HCT116 (cell line): ENCODE measurements around the gene NFE2. TPM values are rescaled to one million over a fixed set of nuclear protein-coding genes. Genes with fewer than 3 reads are reported as not detected.

Source experiments
- ATAC-seq: fragments of 200-7000 bp; cut with Tn5 transposase; 2 replicates; pipeline ENCODE4 v1.9.1; 2020; ENCODE audit warnings: mild to moderate bottlenecking, moderate library complexity
- BruUV-seq: library from RNA; stranded (reverse); fragments of 400-500 nt; replicated peaks from 2 replicates; lab custom pipeline; 2021; lab: Mats Ljungman, UMichigan
- CTCF ChIA-PET: fragments of 300-600 bp; sonication (Branson Sonifier 250); formaldehyde crosslinking; loops from one replicate; lab custom pipeline; 2021; ENCODE audit warnings: antibody characterized with exemption; lab: Charles Lee
- POLR2A ChIA-PET: fragments of 300-600, 350-600 bp; sonication (Branson Sonifier 250); formaldehyde crosslinking; loops from one replicate; lab custom pipeline; 2021; ENCODE audit warnings: antibody characterized with exemption; lab: Charles Lee
- RAD21 ChIA-PET, 2 experiments: fragments of 300-600 bp; sonication (Branson Sonifier 250); formaldehyde crosslinking; loops; one replicate each; lab custom pipeline; 2023; ENCODE audit warnings: low total read pairs in 2 of 2; ENCODE audit not compliant: uncharacterized antibody in 2 of 2, unreplicated experiment in 2 of 2, low non-redundant PET in 1 of 2; lab: Charles Lee
- DNase-seq: peaks from one replicate; pipeline ENCODE4 v3.0.0-alpha.2; 2010; ENCODE audit warnings: low read depth, low spot score
- H2AFZ ChIP-seq: fragments of 200-600 bp; shearing (Covaris generic), sonication (generic); 2 replicates; pipeline ENCODE4 v1.6.1; 2017; ENCODE audit warnings: low read depth, mixed run types, mixed read lengths, antibody characterized with exemption, low read length; ENCODE audit not compliant: poor library complexity, severe bottlenecking
- H3K27ac ChIP-seq: 2 replicates; pipeline ENCODE4 v1.5.1; 2012; ENCODE audit warnings: low read depth, low read length
- H3K27me3 ChIP-seq: fragments of 200-600 bp; sonication (generic); 2 replicates; pipeline ENCODE4 v1.6.1; 2016; ENCODE audit warnings: mixed run types, low read length, mixed read lengths; ENCODE audit not compliant: insufficient read depth
- H3K36me3 ChIP-seq, 2 experiments: fragments of 200-500 bp in 1 of 2; fragments of 200-600 bp in 1 of 2; sonication (Bioruptor generic) in 1 of 2; sonication (generic) in 1 of 2; 2 replicates each; pipeline versions ENCODE4 v1.5.1 to v1.6.1; 2014 to 2016; ENCODE audit warnings: low read length in 2 of 2, inconsistent platforms in 1 of 2, mixed read lengths in 1 of 2, mixed run types in 1 of 2; ENCODE audit not compliant: insufficient read depth in 2 of 2, control insufficient read depth in 1 of 2
- H3K4me1 ChIP-seq, 2 experiments: fragments of 200-600 bp in 1 of 2; sonication (generic) in 1 of 2; 2 replicates each; pipeline versions ENCODE4 v1.5.1 to v1.6.1; 2012 to 2017; ENCODE audit warnings: low read length in 2 of 2, inconsistent platforms in 1 of 2, mild to moderate bottlenecking in 1 of 2, mixed read lengths in 1 of 2, mixed run types in 1 of 2, moderate library complexity in 1 of 2; ENCODE audit not compliant: insufficient read depth in 2 of 2, control insufficient read depth in 1 of 2
- H3K4me2 ChIP-seq: fragments of 200-600 bp; sonication (generic); 2 replicates; pipeline ENCODE4 v1.6.1; 2017; ENCODE audit warnings: mixed run types, low read length, mixed read lengths
- H3K4me3 ChIP-seq, 2 experiments: fragments of 200-600 bp in 1 of 2; sonication (generic) in 1 of 2; replicated peaks in 1 of 2; 2 replicates each; pipeline ENCODE4 v1.5.1; 2011 to 2016; ENCODE audit warnings: low read length in 2 of 2, control low read depth in 1 of 2, low read depth in 1 of 2, mild to moderate bottlenecking in 1 of 2, mixed read lengths in 1 of 2, mixed run types in 1 of 2
- H3K79me2 ChIP-seq: fragments of 200-600 bp; sonication (generic); 2 replicates; pipeline ENCODE4 v1.6.1; 2017; ENCODE audit warnings: mild to moderate bottlenecking, mixed run types, low read length, moderate library complexity, mixed read lengths; ENCODE audit not compliant: insufficient read depth
- H3K9ac ChIP-seq: fragments of 200-600 bp; sonication (generic); 2 replicates; pipeline ENCODE4 v1.6.1; 2016; ENCODE audit warnings: low read length, mixed read lengths
- H3K9me2 ChIP-seq: fragments of 200-600 bp; sonication (generic), shearing (Covaris generic); 2 replicates; pipeline ENCODE4 v1.6.1; 2017; ENCODE audit warnings: mixed run types, mild to moderate bottlenecking, moderate library complexity; ENCODE audit not compliant: insufficient read depth
- H3K9me3 ChIP-seq, 2 experiments: fragments of 200-500 bp in 1 of 2; fragments of 200-600 bp in 1 of 2; sonication (Bioruptor generic) in 1 of 2; sonication (generic) in 1 of 2; 2 replicates each; pipeline ENCODE4 v1.6.1; 2014 to 2017; ENCODE audit warnings: low read length in 2 of 2, mixed read lengths in 2 of 2, inconsistent platforms in 1 of 2, low read depth in 1 of 2, mild to moderate bottlenecking in 1 of 2, mixed run types in 1 of 2, moderate library complexity in 1 of 2; ENCODE audit not compliant: control insufficient read depth in 1 of 2, insufficient read depth in 1 of 2
- H4K20me1 ChIP-seq: fragments of 200-600 bp; sonication (generic), shearing (Covaris generic); 2 replicates; pipeline ENCODE4 v1.6.1; 2017; ENCODE audit warnings: mixed run types, mild to moderate bottlenecking, moderate library complexity; ENCODE audit not compliant: insufficient read depth
- EGR1 ChIP-seq: IDR thresholded peaks from 2 replicates; pipeline ENCODE4 v1.6.1; 2012; ENCODE audit warnings: low read depth
- EZH2 ChIP-seq: fragments of 200-600 bp; sonication (generic); IDR thresholded peaks from 2 replicates; pipeline ENCODE4 v1.6.1; 2017; ENCODE audit warnings: antibody characterized with exemption, mixed run types
- EZH2phosphoT487 ChIP-seq: fragments of 200-600 bp; IDR thresholded peaks from 2 replicates; pipeline ENCODE4 v1.6.1; 2018; ENCODE audit warnings: antibody characterized with exemption, borderline replicate concordance
- MAX ChIP-seq: IDR thresholded peaks from 2 replicates; pipeline ENCODE4 v1.6.1; 2012
- POLR2A ChIP-seq: IDR thresholded peaks from 2 replicates; pipeline ENCODE4 v1.7.0; 2011; ENCODE audit warnings: borderline replicate concordance; ENCODE audit not compliant: insufficient read depth, insufficient read length; ENCODE audit errors: extremely low read depth
- REST ChIP-seq: IDR thresholded peaks from 2 replicates; pipeline ENCODE4 v1.6.1; 2012; ENCODE audit warnings: low read depth
- SP1 ChIP-seq: IDR thresholded peaks from 2 replicates; pipeline ENCODE4 v1.6.1; 2012; ENCODE audit warnings: low read depth
- SRF ChIP-seq: IDR thresholded peaks from 2 replicates; pipeline ENCODE4 v1.6.1; 2012; ENCODE audit warnings: low read depth
- ZFX ChIP-seq: fragments of 450-650 bp; IDR thresholded peaks from 2 replicates; pipeline ENCODE4 v1.6.1; 2017
- intact Hi-C: fragments of 100-400 bp; cut with micrococcal nuclease; formaldehyde crosslinking; loops from 2 replicates; pipeline ENCODE4 v1.10.0; 2022
- total RNA-seq: library from RNA; stranded (reverse); gene quantifications from one replicate; pipeline ENCODE4 v1.2.1, GENCODE V29; 2021; ENCODE audit not compliant: unreplicated experiment

NFE2 gene
- total RNA-seq, 1 experiment from 2014 or later: 1.3 TPM

- TF ChIP-seq ZFX (no peak), EZH2phosphoT487 (no peak), REST (no peak), EZH2 (no peak)
- TF ChIP-seq, all 23 proteins: peak for 0
Observed at GRCh38 chr12:54270345-54270744, 30.5 kb downstream of the NFE2 start (continued).

- Histone ChIP-seq H3K9me3 (no peaks in the 10 kb centered on the region), H3K4me1 (peaks cover 13 to 16% of the 10 kb centered on the region in 2 experiments), H4K20me1 (no peaks in the 10 kb centered on the region), H3K27me3 (no peaks in the 10 kb centered on the region), H3K36me3 (peaks cover 0 to 2% of the 10 kb centered on the region in 2 experiments; a peak in 1 of 4 replicates), H3K4me3 (no peak overlapping the region), H3K27ac (no peak overlapping the region), H3K79me2 (no peaks in the 10 kb centered on the region), H3K9ac (no peak overlapping the region), H3K9me2 (no peaks in the 10 kb centered on the region), H2AFZ (no peak overlapping the region), H3K4me2 (no peak overlapping the region)
- intact Hi-C loops: no loop called here
- ChIA-PET RAD21 (no interaction called here), CTCF (interaction anchor here (1.0 kb wide), 1 partner anchor 15 kb away, joined by 3 read pairs; no protein-coding TSS in a partner anchor), POLR2A (interaction anchor here (3.0 kb wide), 1 partner anchor 13 kb away, joined by 13 read pairs; the partner anchor contains the start of genes CBX5 and HNRNPA1)
- ATAC-seq (no peak), DNase-seq (no peak)
- no TSS peak for BruUV-seq
- no peak for TF ChIP-seq ZFX
- TF ChIP-seq EGR1: no peak
- no peak for TF ChIP-seq SP1
- TF ChIP-seq SRF: no peak
- no peak for TF ChIP-seq EZH2
- TF ChIP-seq MAX: no peak
- TF ChIP-seq REST: no peak
- no peak for TF ChIP-seq POLR2A
Observed at GRCh38 chr12:54266852-54267251, 34.0 kb downstream of the NFE2 start.
